HuH-7 (cell line): ENCODE data around the gene CD300LD.
"Not testable (repeated sequence)": the region's sequence is repeated elsewhere in the genome, so short reads cannot be mapped to it uniquely, and the experiment has no call there.

Experiments
- DNase-seq: peaks from one replicate; pipeline ENCODE4 v3.0.0; 2011; ENCODE audit warnings: low spot score

The CD300LD gene

GRCh38 chr17:74592087-74592990 lies at the start of gene CD300LD:
Gene CD300LD (minus strand): TSS chr17:74592283. CDS start chr17:74592202, 81 bp downstream.
- no peak for DNase-seq

GRCh38 chr17:74641224-74641957 lies 49.3 kb upstream of the CD300LD start:
- no peak for DNase-seq

GRCh38 chr17:74639704-74640151 lies 47.6 kb upstream of the CD300LD start:
- DNase-seq = no peak

- DNase-seq = no peak
These were observed 45.8 kb upstream of the CD300LD start for GRCh38 chr17:74637926-74638325.

GRCh38 chr17:74637265-74637664 lies 45.2 kb upstream of the CD300LD start:
- DNase-seq = no peak

- not testable (repeated sequence) for DNase-seq
These were observed 44.5 kb upstream of the CD300LD start for GRCh38 chr17:74636541-74637085.

GRCh38 chr17:74635418-74635817 lies 43.3 kb upstream of the CD300LD start:
- no peak for DNase-seq

GRCh38 chr17:74633326-74633725 lies 41.2 kb upstream of the CD300LD start:
- DNase-seq = no peak

- DNase-seq = no peak
These were observed 40.5 kb upstream of the CD300LD start for GRCh38 chr17:74632617-74633016.

- DNase-seq = peak; percentile 25
These were observed 39.7 kb upstream of the CD300LD start for GRCh38 chr17:74631468-74632450.

- not testable (repeated sequence) for DNase-seq
These were observed 38.2 kb upstream of the CD300LD start for GRCh38 chr17:74630251-74630650.

- no peak for DNase-seq
These were observed 33.6 kb upstream of the CD300LD start for GRCh38 chr17:74625661-74626060.

- DNase-seq = no peak
These were observed 32.0 kb upstream of the CD300LD start for GRCh38 chr17:74624131-74624530.

- DNase-seq = no peak
These were observed 31.6 kb upstream of the CD300LD start, which contains the start of gene CD300E for GRCh38 chr17:74623693-74624093. Gene CD300E (minus strand): TSS chr17:74623738. CDS start chr17:74623621, 117 bp downstream.

GRCh38 chr17:74619077-74619673 lies 27.1 kb upstream of the CD300LD start:
- DNase-seq = no peak

GRCh38 chr17:74618451-74618850 lies 26.4 kb upstream of the CD300LD start:
- no peak for DNase-seq

GRCh38 chr17:74616696-74617095 lies 24.6 kb upstream of the CD300LD start:
- DNase-seq = no peak

- DNase-seq = no peak
These were observed 20.0 kb upstream of the CD300LD start for GRCh38 chr17:74612046-74612445.

- DNase-seq = no peak
These were observed 18.0 kb upstream of the CD300LD start for GRCh38 chr17:74610108-74610507.

- DNase-seq = no peak
These were observed 16.4 kb upstream of the CD300LD start for GRCh38 chr17:74608511-74608910.

- no peak for DNase-seq
These were observed 15.1 kb upstream of the CD300LD start for GRCh38 chr17:74607221-74607620.
